GM19025 (cell line): ENCODE data around the gene MIF.
"Not testable (repeated sequence)": the region's sequence is repeated elsewhere in the genome, so short reads cannot be mapped to it uniquely, and the experiment has no call there.

ENCODE experiments used
- ATAC-seq: cut with Tn5 transposase; IDR thresholded peaks from one replicate; pipeline ENCODE4 v1.9.1; 2021; ENCODE audit warnings: mild to moderate bottlenecking, low read depth, moderate library complexity; ENCODE audit not compliant: unreplicated experiment

The MIF gene

DNA sequence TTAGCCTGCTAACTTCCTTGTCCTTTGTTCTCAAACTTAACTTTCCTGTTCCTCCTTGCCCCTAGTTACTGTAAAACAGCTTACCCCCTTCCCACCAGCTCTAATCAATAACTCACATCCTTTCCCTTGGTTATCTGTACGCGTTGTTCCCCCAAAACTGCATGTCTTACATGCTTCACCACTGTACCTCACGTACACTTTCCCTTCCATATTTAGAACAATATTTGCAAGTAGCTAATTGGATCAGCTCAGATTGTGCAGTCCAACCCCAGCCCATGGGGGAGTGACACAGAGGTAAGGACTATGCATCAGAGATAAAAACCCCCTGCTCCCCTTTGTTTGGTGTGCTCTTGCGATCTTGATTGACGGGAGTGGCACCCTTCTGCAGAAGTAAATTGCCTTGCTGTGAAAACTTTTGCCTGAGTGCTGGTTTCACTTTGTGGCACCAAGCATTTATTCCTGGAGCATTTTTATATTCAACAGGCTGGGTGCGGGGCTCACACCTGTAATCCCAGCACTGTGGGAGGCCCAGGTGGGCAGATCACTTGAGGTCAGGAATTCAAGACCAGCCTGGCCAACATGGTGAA lies 30.9 kb downstream of the MIF start:
- ATAC-seq = no peak

DNA sequence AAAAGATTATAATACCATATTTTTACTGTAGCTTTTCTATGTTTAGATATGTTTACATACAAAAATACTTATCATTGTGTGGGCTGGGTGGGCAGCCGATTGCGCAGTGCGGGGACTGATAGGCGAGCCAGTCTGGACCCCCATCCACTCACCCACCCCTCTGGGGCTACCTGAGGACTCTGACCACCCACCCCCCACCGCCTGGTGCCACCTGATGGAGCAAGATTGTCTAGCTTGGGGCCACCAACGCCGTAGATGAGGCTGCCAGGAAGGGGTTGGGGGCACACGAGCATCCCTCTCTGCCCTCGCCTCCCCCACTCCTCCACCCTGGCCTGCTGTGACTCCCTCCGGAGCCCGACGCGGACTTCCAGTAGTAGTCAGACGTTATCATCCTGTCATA lies 32.4 kb downstream of the MIF start:
- ATAC-seq = no peak

DNA sequence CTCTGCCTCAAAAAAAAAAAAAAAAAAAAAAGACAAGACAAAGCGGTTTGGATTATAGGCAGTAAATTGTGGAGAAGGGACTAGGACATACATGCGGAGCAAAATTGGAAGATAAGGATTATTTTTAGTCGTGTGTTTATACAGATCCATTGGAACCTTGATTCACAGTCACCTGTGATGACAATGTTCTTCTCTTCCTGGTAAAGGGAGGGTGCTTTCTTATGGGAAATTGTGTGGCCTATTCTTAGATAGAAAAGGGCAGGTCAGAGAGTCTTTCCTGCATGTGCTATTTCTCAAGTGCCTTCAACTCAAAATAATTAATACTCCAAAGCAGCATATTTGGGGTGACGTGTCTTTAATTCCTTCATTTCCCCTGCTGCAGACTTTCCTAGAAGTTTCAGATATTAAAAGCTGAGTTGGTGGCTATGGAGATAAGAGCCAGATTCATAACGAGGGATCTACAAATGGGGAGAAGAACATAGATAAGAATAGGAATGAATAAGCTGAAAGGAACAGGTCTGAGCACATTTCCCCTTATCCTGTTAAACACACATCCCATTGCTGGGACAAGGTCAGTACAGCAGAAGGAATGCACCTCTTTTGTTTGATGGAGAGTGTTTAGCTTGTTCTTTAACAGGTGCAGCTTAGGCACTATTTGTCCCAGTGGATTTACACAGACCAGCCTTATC lies 44.3 kb downstream of the MIF start:
- no peak for ATAC-seq

DNA sequence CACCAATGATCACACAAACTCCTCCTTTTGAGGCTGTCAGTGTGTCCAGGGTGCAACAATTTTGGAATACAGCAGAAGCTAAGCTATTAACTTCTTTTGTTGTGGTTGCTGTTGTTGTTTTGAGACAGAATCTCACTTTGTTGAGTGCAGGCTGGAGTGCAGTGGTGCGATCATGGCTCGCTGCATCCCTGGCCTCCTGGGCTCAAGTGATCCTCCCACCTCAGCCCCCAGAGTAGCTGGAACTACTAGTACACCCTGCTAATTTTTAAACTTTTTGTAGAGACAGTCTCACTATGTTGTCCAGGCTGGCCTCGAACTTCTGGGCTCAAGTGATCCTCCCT lies 44.8 kb downstream of the MIF start:
- ATAC-seq = no peak

DNA sequence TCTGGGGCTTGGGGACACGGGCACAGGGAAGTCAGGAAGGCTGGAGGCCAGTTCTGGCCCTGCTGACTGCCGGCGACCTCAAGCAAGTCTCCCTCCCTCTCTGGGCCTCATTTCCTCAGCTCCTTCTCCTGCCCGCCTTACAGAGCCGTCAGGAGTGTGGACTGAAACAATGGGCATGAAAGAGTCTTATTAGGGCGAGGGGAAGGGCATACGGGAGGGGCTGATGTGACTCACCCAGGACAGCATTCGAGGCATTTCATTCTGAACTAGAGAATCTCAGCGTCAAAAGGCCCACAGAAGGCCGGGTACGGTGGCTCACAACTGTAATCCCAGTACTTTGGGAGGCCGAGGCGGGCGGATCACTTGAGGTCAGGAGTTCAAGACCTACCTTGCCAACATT lies 46.0 kb downstream of the MIF start:
- ATAC-seq = not testable (repeated sequence)
